Urinary bladder (tissue), 4 donors: ENCODE measurements around the gene QRFP. TPM values are rescaled to one million over a fixed set of nuclear protein-coding genes. Genes with fewer than 3 reads are reported as not detected.
"Not testable (repeated sequence)": the region's sequence is repeated elsewhere in the genome, so short reads cannot be mapped to it uniquely, and the experiment has no call there.

ENCODE experiments used
- DNase-seq: peaks from one replicate; pipeline ENCODE4 v3.0.0-alpha.2; 2015; ENCODE audit errors: extremely low spot score
- H3K27ac ChIP-seq: one replicate; pipeline ENCODE4 v1.5.1; 2013; ENCODE audit warnings: low read depth, mild to moderate bottlenecking, moderate library complexity
- H3K36me3 ChIP-seq: one replicate; pipeline ENCODE4 v1.6.1; 2013; ENCODE audit warnings: mild to moderate bottlenecking, moderate library complexity; ENCODE audit not compliant: insufficient read depth
- H3K4me1 ChIP-seq: one replicate; pipeline ENCODE4 v1.6.1; 2013; ENCODE audit warnings: mild to moderate bottlenecking, moderate library complexity; ENCODE audit not compliant: insufficient read depth
- H3K4me3 ChIP-seq: one replicate; pipeline ENCODE4 v1.5.1; 2013; ENCODE audit warnings: low read depth, low read length
- WGBS: extraction: QIAGEN DNeasy Blood & Tissue Kit; methylation state at CpG from one replicate; pipeline ENCODE4 v1.1.7; 2013; 5-methylcytosine and 5-hydroxymethylcytosine counted together
- polyA plus RNA-seq: library from polyadenylated mRNA; stranded (reverse); fragments of 200-250 nt; gene quantifications from one replicate; pipeline ENCODE4 v1.2.3, GENCODE V29; 2013
- total RNA-seq: library from RNA; depleted of rRNA; stranded (reverse); fragments of >200 nt; gene quantifications from one replicate; pipeline ENCODE4 v1.2.3, GENCODE V29; 2014
- donor health status: healthy with polysubstance abuse.
- donor health status: healthy.

QRFP gene
- total and polyA plus RNA-seq, 2 donors: 0.15 TPM; not detected in 1

DNA sequence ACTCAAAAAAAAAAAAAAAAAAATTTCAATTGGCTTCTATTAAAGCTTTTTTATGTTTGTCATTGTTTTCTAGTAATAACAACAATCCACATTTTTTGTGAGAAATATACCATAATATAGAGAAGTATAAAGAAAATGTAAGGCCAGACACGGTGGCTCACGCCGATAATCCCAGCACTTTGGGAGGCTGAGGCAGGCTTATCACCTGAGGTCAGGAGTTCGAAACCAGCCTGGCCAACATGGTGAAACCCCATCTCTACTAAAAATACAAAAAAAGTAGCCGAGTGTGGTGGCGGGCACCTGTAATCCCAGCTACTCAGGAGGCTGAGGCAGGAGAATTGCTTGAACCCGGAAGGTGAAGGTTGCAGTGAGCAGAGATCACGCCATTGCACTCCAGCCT, 48.1 kb downstream of the QRFP start:
- not testable (repeated sequence) for H3K4me3 ChIP-seq, H3K4me1 ChIP-seq, DNase-seq, H3K27ac ChIP-seq, H3K36me3 ChIP-seq
- 87% methylated on average over 8 of the region's 8 CpGs for WGBS

DNA sequence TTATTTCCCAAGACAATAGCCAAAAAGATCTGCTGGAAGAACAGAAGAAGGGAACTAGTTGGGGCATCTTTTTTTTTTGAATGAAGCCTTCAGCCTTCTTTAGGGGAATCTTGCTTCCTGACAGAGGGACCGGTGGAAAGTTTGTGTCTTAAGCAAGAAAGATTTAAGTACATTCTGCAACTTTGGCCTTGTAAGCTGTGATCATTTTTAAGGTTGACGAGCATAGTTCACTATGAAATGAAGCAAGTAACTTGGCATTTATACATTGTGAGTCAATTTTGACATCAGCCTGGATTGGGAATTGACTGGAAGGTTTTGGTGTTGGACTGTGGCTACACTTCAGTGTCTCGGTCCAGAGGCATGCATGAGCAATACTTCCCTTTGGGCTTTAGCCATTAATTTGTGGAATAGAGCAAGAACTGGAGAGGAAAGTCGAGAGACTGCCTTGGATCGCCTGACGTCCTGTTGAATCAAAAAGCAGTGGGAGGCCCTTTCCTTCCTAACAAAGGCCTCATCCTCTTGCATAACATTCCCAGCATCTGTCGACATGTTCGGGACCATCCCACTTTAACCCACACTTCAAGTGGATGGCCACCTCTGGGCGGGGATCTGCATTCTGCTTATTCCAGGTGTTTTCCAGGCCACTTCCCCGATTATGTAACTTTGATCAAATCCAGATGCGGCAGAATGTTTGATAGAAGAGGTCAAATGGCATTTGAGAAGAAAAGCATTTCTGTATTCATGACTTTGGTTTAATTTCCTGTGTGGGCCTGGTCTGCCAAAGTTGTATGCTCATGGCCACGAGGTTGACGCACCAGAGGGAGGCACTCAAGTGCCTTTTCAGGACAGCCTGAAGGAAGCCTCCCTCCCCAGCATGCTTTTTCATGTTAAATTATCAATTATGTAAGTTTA, 49.0 kb downstream of the QRFP start:
- DNase-seq: no peak
- no peak overlapping the region for H3K4me3 ChIP-seq
- peak overlapping the region; percentile 57 for H3K27ac ChIP-seq
- 17% methylated on average over 13 of the region's 13 CpGs for WGBS
- peaks cover 2% of the 10 kb centered on the region for H3K36me3 ChIP-seq
- no peaks in the 10 kb centered on the region for H3K4me1 ChIP-seq

DNA sequence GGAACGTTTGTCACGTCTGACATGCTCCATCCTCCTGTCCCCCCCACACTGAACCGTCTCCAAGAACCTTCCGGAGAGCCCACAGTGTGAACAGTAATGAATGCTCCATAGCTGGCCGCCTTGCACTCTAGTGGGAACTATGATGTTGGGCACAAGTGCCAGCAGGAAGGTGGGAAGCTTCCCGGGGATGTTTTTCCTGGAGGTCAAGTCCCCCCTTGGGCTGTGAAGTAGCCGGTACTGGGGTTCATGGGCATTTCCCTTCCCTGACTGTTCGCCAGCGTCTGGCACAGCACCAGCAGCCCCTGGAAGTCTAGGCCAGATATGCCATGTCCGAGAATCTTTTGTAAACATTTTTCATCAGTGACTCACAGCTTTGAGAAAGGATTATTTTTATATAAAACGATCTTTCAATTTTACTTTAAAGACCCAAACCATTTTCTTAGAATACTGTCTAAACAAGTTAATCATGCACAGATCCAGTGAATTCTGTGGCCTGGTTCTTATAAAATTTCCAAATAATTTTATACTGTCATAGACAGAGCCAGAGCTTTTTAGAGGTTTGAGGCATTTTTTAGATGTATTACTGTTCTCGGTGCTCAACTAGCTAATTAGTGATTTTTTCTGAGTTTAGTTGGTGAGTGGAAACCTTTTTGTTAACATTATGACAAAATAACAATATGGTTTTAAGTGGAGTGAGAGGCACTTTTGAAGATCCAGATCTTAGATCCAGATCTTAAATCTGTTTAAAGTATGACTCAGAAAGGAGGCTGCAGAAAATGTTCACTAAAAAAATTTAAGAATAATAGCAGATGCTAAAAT, 49.9 kb downstream of the QRFP start:
- Histone ChIP-seq H3K36me3 (no peaks in the 10 kb centered on the region), H3K4me1 (no peaks in the 10 kb centered on the region), H3K27ac (peak overlapping the region; percentile 93), H3K4me3 (no peak overlapping the region)
- no peak for DNase-seq
- WGBS: 11% methylated on average over 12 of the region's 12 CpGs

DNA sequence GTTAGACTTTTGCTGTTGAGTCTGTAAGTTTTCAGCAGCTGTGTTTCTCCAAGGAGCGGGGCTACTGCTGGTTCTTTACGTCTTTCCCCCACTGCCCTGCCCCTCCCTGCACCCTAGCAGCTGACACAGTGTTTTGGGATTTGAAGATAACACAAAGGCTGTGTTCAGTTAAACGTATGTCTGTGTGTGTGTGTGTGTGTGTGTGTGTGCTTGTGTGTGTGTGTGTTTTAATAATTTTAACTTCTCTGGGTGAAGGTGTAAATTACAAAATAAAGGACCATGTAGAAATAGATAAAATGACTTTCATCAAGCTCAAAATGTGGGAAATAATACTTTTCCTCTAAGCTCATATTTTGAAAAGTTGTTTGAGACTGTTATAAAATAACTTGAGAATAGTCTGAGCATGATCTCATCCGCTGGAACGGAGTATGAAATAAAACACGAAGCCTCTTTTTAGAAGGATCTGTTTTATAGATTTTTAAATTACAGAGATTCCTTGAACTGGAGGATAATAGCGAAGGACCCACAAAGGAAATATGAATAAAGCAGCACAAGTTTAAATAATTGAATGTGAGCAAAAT, 50.6 kb downstream of the QRFP start:
- peak; percentile 67 for DNase-seq
- 12% methylated on average over 7 of the region's 7 CpGs for WGBS
- no peaks in the 10 kb centered on the region for H3K36me3 ChIP-seq
- H3K4me1 ChIP-seq: no peaks in the 10 kb centered on the region
- peak overlapping the region; percentile 93 for H3K27ac ChIP-seq
- no peak overlapping the region for H3K4me3 ChIP-seq

DNA sequence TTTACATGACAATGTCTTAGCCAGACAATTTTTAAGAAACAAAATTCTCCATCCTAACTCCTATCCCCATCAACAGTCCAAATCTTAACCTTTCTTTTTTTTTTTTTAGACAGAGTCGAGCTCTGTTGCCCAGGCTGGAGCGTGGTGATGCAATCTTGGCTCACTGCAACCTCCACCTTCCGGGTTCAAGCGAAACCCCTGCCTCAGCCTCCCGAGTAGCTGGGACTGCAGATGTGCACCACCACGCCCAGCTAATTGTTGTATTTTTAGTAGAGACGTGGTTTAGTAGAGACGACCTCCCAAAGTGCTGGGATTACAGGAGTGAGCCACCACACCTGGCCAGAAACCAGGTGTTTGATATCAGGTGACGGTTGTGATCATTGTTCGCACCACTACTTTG, 51.4 kb downstream of the QRFP start:
- no peak overlapping the region for H3K4me3 ChIP-seq
- WGBS: 34% methylated on average over 10 of the region's 10 CpGs

DNA sequence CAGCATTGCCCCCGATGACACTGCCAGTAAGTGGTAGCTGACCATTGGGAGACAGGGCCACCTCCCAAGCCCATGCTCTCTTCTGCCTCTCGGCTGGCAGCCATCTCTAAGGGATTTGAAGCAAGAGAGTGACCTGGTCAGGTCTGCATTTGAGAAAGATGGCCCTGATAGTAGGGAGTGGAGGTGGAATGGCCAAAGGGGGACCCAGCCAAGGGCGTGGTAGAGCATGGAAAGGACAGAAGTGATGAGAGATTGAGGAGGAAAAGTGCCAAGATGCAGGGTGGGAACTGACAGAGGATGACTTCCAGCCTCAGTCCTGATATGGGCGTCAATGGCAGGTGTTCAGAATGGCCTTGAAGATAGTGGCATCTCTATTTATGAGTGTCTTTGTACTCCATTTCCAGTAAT, 52.6 kb downstream of the QRFP start:
- 47% methylated on average over 4 of the region's 4 CpGs for WGBS
- Histone ChIP-seq H3K36me3 (no peaks in the 10 kb centered on the region), H3K4me1 (no peaks in the 10 kb centered on the region), H3K4me3 (no peak overlapping the region), H3K27ac (peak overlapping the region; percentile 2)
- DNase-seq: no peak

More for the DNA sequence above, 51.4 kb downstream of the QRFP start:
- no peaks in the 10 kb centered on the region for H3K36me3 ChIP-seq
- DNase-seq: no peak
- H3K4me1 ChIP-seq: no peaks in the 10 kb centered on the region
- H3K27ac ChIP-seq: peak overlapping the region; percentile 63

DNA sequence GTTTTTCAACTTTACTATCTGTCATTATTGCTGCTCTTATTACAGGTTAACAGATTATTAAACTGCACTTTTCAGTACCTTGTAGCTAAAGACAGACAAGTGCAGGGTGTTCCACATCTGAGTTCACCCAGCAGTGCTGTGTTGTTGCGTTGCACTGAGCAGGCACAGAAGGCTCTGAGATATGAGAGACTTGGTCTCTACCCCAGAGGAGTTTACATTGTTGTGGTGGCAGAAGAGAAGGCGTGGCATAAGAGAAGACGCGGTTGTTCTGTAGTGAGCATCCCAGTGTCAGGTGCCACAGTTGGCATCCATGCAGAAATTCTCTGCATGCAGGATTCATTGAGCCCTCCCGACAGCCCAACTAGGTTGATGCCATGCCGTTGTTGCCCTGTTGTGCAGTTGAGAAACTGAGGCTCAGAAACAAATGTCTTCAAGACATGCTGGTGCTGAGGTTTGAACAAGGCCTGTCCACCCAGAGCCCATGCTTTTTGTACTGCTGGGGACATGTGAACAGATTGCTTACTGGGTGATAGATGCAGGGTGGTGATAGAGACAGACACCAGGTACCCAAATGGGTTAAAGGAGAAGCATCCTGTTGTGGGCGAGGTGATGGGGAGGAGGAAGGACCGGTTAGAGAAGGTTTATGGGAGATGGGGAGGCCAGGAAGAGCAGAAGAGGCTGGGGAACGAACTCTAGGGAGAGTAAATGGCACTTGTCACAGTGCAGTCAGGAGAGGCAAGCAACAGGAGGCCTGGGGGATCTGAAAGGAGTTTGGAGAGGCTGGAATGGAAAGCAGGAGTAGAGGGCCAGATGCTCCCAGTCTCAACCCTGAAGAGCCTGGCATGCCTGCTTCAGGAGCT, 53.3 kb downstream of the QRFP start:
- 56% methylated on average over 9 of the region's 9 CpGs for WGBS
- Histone ChIP-seq H3K27ac (no peak overlapping the region), H3K4me1 (no peaks in the 10 kb centered on the region), H3K4me3 (no peak overlapping the region), H3K36me3 (no peaks in the 10 kb centered on the region)
- DNase-seq: no peak

Other genes starting within 250 kb of the QRFP start
- gene PRDM12, start 232.2 kb downstream of the QRFP start, total RNA-seq: not detected
- gene PRDM12, start 232.2 kb downstream of the QRFP start, polyA plus RNA-seq: not detected
- 24.6 TPM for gene EXOSC2, start 203.0 kb downstream of the QRFP start, total RNA-seq
- gene EXOSC2, start 203.0 kb downstream of the QRFP start, polyA plus RNA-seq: 18.4 TPM
- 46.5 TPM for gene ABL1, start 61.6 kb downstream of the QRFP start, total RNA-seq
- 125 TPM for gene ABL1, start 61.6 kb downstream of the QRFP start, polyA plus RNA-seq
- 0.16 TPM for gene FIBCD1, start 42.4 kb upstream of the QRFP start, total RNA-seq
- 2.4 TPM for gene FIBCD1, start 42.4 kb upstream of the QRFP start, polyA plus RNA-seq
- 12.2 TPM for gene LAMC3, start 112.4 kb upstream of the QRFP start, total RNA-seq
- gene LAMC3, start 112.4 kb upstream of the QRFP start, polyA plus RNA-seq: 37.1 TPM
- 20.6 TPM for gene AIF1L, start 199.7 kb upstream of the QRFP start, total RNA-seq
- 8.9 TPM for gene AIF1L, start 199.7 kb upstream of the QRFP start, polyA plus RNA-seq
- gene NUP214, start 228.8 kb upstream of the QRFP start, total RNA-seq: 23.5 TPM
- 18.2 TPM for gene NUP214, start 228.8 kb upstream of the QRFP start, polyA plus RNA-seq